ENCODE measurements around the gene ANGPT4. TPM values are rescaled to one million over a fixed set of nuclear protein-coding genes. Genes with fewer than 3 reads are reported as not detected.
"Not testable (repeated sequence)": the region's sequence is repeated elsewhere in the genome, so short reads cannot be mapped to it uniquely, and the experiment has no call there.

Gene ANGPT4
- total and polyA plus RNA-seq, 12 donors = 0.05 to 0.44 (median 0.26) TPM; not detected in 8

DNA sequence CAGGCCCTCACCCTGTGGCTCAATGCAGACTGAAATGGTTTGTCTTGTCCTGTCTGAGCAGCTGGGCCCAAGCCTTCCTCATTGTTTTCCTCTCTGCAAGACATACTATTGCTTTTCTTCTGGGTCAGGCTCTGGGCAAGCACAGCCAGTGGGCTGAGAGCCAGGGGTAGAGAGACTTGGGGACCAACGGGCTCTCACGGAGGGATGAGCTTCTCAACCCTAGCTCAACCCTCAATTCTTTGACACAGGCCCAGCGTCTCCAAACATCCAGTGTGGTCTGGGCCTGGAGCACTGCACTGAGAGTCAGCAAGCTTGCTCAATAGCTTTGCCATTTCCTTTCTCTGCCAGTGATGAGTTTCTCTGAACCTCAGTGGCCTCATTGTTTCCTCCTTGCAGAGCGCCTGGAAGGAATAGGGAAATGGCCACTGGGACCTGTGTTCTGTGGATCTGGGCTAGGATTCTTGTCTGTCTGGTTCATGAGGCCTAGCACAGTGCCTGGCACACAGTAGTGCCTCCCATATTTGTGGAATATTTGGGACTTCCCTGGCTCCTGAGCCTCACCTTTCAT lies 9.3 kb downstream of the ANGPT4 start:
- Histone ChIP-seq H3K4me1 (peaks cover 0 to 32% (median 0%) of the 10 kb centered on the region in 9 donors), H3K36me3 (no peaks in the 10 kb centered on the region), H3K9me3 (no peaks in the 10 kb centered on the region), H3K27me3 (peaks cover 0 to 17% (median 9%) of the 10 kb centered on the region in 7 donors), H3K27ac (peak overlapping the region in 1 of 10 donors; percentile 32), H3K4me3 (no peak overlapping the region)
- TF ChIP-seq, protein P1, sequence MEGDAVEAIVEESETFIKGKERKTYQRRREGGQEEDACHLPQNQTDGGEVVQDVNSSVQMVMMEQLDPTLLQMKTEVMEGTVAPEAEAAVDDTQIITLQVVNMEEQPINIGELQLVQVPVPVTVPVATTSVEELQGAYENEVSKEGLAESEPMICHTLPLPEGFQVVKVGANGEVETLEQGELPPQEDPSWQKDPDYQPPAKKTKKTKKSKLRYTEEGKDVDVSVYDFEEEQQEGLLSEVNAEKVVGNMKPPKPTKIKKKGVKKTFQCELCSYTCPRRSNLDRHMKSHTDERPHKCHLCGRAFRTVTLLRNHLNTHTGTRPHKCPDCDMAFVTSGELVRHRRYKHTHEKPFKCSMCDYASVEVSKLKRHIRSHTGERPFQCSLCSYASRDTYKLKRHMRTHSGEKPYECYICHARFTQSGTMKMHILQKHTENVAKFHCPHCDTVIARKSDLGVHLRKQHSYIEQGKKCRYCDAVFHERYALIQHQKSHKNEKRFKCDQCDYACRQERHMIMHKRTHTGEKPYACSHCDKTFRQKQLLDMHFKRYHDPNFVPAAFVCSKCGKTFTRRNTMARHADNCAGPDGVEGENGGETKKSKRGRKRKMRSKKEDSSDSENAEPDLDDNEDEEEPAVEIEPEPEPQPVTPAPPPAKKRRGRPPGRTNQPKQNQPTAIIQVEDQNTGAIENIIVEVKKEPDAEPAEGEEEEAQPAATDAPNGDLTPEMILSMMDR (IDR thresholded peaks at IDR 0.05) = no peak
- DNase-seq = no peak
- intact Hi-C loops (cut with DNase I) = no loop called here
- ATAC-seq = peak in 1 of 8 donors; percentile 21
- 73 to 77% methylated on average over 4 of the region's 4 CpGs for WGBS, 2 donors

DNA sequence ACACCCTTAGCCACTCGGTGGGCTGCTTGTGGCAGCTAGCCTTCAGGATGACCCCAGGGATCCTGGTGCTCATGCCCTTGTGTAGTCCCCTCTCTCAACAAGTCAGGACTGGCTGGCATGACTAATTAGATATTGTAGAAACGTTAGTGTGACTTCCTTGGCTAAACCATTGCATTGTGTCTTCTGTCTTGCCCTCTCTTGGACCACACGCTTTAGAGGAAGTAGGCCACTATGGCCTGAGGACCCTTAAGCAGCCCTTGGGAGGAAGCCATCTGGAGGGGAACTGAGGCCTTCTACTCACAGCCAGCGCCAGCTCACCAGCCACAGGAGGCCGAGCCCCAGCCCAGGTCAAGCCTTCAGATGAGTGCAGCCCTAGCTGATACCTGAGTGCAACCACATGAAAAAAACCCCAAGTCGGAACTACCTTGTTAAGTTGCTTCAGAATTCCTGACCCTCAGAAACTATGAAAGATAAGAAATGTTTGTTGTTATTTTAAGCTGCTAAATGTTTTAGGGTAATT lies 10.1 kb downstream of the ANGPT4 start:
- Histone ChIP-seq H3K4me1 (peaks cover 0 to 29% (median 0%) of the 10 kb centered on the region in 9 donors), H3K36me3 (no peaks in the 10 kb centered on the region), H3K4me3 (no peak overlapping the region), H3K27me3 (peaks cover 0 to 10% (median 8%) of the 10 kb centered on the region in 7 donors), H3K27ac (peak overlapping the region in 1 of 10 donors; percentile 32), H3K9me3 (no peaks in the 10 kb centered on the region)
- ATAC-seq (no peak), DNase-seq (no peak)
- intact Hi-C loops (cut with DNase I) = no loop called here
- TF ChIP-seq, protein P1 (IDR thresholded peaks at IDR 0.05) = no peak
- WGBS, 2 donors = 81 to 86% methylated on average over 6 of the region's 6 CpGs

DNA sequence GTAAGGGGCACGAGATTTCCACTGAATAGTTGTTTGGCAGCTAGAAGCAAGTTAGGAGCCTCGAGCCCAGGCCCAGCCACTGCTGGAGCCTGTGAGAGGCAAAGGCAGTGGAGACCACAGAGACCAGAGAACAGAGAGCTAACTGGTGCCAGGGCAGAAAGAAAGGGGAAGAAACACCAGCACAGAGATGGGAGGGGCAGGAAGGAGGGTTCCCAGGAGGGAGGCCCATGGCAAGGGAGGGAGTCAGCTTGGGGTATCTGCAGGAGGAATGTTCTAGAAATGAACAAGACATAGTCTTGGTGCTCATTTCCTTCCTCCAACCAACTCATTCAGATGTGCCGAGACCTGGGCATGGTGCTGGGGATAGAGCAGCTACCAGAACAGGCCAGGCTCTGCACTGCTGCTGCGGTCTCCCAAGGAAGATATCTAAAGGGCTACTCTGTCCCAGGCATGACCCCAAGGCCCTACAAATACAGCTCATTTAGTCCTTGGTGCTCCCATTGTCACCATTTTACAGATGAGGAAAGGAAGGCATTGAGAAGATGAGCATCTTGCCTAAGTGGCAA lies 10.7 kb downstream of the ANGPT4 start:
- WGBS, 2 donors = 63% methylated on average over 4 of the region's 4 CpGs
- Histone ChIP-seq H3K4me1 (peaks cover 0 to 27% (median 0%) of the 10 kb centered on the region in 9 donors), H3K27ac (peak overlapping the region in 1 of 10 donors; percentile 14), H3K36me3 (no peaks in the 10 kb centered on the region), H3K4me3 (no peak overlapping the region), H3K27me3 (peaks cover 0 to 6% (median 2%) of the 10 kb centered on the region in 7 donors), H3K9me3 (no peaks in the 10 kb centered on the region)
- intact Hi-C loops (cut with DNase I) = no loop called here
- DNase-seq (no peak), ATAC-seq (peak in 3 of 8 donors; percentile 30 to 65 (median 47))
- TF ChIP-seq, protein P1 (IDR thresholded peaks at IDR 0.05) = no peak

DNA sequence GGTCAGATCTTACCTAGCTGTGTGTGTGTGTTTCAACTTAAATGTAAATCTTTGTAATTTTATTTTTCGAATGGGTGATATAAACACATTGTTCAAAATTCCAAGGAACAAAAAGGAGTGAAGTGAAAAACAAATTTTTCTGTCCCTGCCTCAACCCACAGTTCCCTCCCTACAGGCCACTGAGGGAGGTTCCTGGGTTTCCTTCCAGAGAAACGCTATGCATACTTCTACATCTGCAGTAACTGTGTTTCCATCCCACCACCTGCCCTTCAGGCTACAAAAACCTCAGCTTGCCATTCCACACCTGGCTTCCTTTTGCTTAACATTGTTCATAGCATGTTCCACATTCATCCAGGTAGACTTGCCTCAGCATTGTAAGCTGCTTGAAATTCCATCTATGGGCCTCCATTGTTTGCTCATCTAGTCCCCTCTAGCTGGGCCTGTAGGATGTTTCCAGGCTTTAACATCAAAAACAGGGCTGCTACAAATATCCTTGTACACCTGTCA lies 12.0 kb downstream of the ANGPT4 start:
- ATAC-seq = no peak
- Histone ChIP-seq H3K27me3 (no peaks in the 10 kb centered on the region), H3K36me3 (no peaks in the 10 kb centered on the region), H3K9me3 (no peaks in the 10 kb centered on the region), H3K4me3 (no peak overlapping the region), H3K4me1 (peaks cover 0 to 27% (median 0%) of the 10 kb centered on the region in 9 donors), H3K27ac (no peak overlapping the region)
- WGBS, 2 donors = 81% methylated on average over 2 of the region's 2 CpGs
- intact Hi-C loops (cut with DNase I) = no loop called here
- no peak for DNase-seq
- TF ChIP-seq, protein P1 (IDR thresholded peaks at IDR 0.05) = no peak

DNA sequence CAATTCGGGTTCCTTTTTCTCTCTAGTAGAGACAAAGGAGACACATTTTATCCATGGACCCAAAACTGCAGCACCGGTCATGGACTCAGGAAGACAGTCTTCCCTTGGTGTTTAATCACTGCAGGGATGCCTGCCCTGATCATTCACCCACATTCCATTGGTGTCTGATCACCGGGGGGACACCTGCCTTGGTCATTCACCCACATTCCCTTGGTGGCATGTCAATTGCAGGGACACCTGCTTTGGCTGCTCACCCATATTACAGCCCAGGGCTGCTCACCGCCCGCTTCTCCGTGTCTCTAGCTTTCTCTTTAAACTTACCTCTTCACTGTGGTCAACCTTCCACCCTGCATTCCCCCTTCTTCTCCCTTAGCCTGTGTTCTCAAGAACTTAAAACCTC lies 18.7 kb downstream of the ANGPT4 start:
- ATAC-seq; H3K4me3 ChIP-seq; DNase-seq; H3K36me3 ChIP-seq; intact Hi-C loops (cut with DNase I); H3K9me3 ChIP-seq; H3K4me1 ChIP-seq; H3K27ac ChIP-seq; H3K27me3 ChIP-seq: not testable (repeated sequence)
- WGBS, 2 donors = 80 to 89% methylated on average over 6 of the region's 6 CpGs
